Heart left ventricle (tissue), 16 donors: Measurements from ENCODE around the gene CCDC187. TPM values are rescaled to one million over a fixed set of nuclear protein-coding genes. Genes with fewer than 3 reads are reported as not detected.

ENCODE experiments used
- ATAC-seq, 4 donors: fragments of 200-7000 bp; cut with Tn5 transposase; one replicate each; pipeline ENCODE4 v1.9.1; 2020 to 2022; ENCODE audit warnings: moderate library complexity in 4 of 4, mild to moderate bottlenecking in 3 of 4, moderate number of reproducible peaks in 1 of 4
- DNase-seq, 5 donors: peaks; one replicate each; pipeline ENCODE4 v3.0.0-alpha.2; 2020
- H3K27ac ChIP-seq, 12 donors: fragments of 200-600 bp; sonication (generic) in 4 of 12; one replicate each; pipeline versions ENCODE4 v1.5.0 to v1.8.0; 2016 to 2022; ENCODE audit warnings: mild to moderate bottlenecking in 2 of 12
- H3K27me3 ChIP-seq, 9 donors: fragments of 200-600 bp; sonication (generic) in 2 of 9; one replicate each; pipeline versions ENCODE4 v1.5.1 to v1.8.0; 2016 to 2022; ENCODE audit warnings: mild to moderate bottlenecking in 3 of 9
- H3K36me3 ChIP-seq, 9 donors: fragments of 200-600 bp; sonication (generic) in 2 of 9; one replicate each; pipeline versions ENCODE4 v1.5.0 to v1.8.0; 2018 to 2022; ENCODE audit warnings: mild to moderate bottlenecking in 2 of 9
- H3K4me1 ChIP-seq, 12 donors: fragments of 200-600 bp; sonication (generic) in 4 of 12; one replicate each; pipeline versions ENCODE4 v1.5.0 to v1.8.0; 2016 to 2022; ENCODE audit warnings: mild to moderate bottlenecking in 3 of 12
- H3K4me3 ChIP-seq, 12 donors: fragments of 200-600 bp; sonication (generic) in 4 of 12; one replicate each; pipeline versions ENCODE4 v1.5.0 to v1.8.0; 2017 to 2022; ENCODE audit warnings: mild to moderate bottlenecking in 9 of 12, moderate library complexity in 4 of 12
- H3K9me3 ChIP-seq, 12 donors: fragments of 200-600 bp; sonication (generic) in 4 of 12; one replicate each; pipeline versions ENCODE4 v1.5.0 to v1.8.0; 2016 to 2022; ENCODE audit warnings: mild to moderate bottlenecking in 1 of 12
- CTCF ChIP-seq, 12 donors: fragments of 200-600 bp; sonication (generic) in 4 of 12; IDR thresholded peaks; one replicate each; pipeline versions ENCODE4 v1.5.0 to v1.8.0; 2018 to 2022; ENCODE audit warnings: antibody characterized with exemption in 12 of 12, mild to moderate bottlenecking in 5 of 12
- POLR2A ChIP-seq, 2 donors: fragments of 450-650 bp; IDR thresholded peaks; one replicate each; pipeline ENCODE4 v1.6.1; 2017; ENCODE audit warnings: antibody characterized with exemption in 2 of 2, mild to moderate bottlenecking in 2 of 2, moderate library complexity in 2 of 2
- WGBS, 4 donors: extraction: QIAGEN DNeasy Blood & Tissue Kit in 2 of 4; methylation state at CpG; one replicate each; pipeline versions ENCODE4 v1.1.5 to v1.1.7; 2013 to 2018; 5-methylcytosine and 5-hydroxymethylcytosine counted together
- intact Hi-C, 10 donors: fragments of 100-400 bp; cut with DNase I; formaldehyde crosslinking; loops; one replicate each; pipeline versions ENCODE4 v1.11.1 to v1.14.2; 2022
- polyA plus RNA-seq, 2 donors: library from polyadenylated mRNA; stranded (reverse); fragments of 200-250 nt; gene quantifications; one replicate each; pipeline ENCODE4 v1.2.3, GENCODE V29; 2013
- total RNA-seq, 9 donors: library from RNA; depleted of rRNA in 2 of 9; stranded (reverse); fragments of >200 nt in 2 of 9; fragmentation: NEBNext Ultra II Directional in 3 of 9; extraction: Animal tissue kit (Norgen Biotek cat#: 25700) in 3 of 9; gene quantifications; one replicate each; pipeline versions ENCODE4 v1.1.0 to v1.2.4, GENCODE V29; 2016 to 2023
- donor health status: ischemic (EF 13 %, LVEDD 7.1; RV severe dilation, severe dysfunction).
- donor health status: healthy with polysubstance abuse.
- donor health status: DM: no; HTN: yes; CAD: no.
- donor health status: DM: no; HTN: no; CAD: no.
- donor health status: ischemic (EF 25% LVEDD 6.9; RV normal size, moderate dysfunction).
- donor health status: ischemic (EF 25% LVEDD 5.7; RV mildly dilated, moderate dysfunction).
- donor health status: healthy.
- donor health status: DM: yes; HTN: yes; CAD: no.
- donor health status: ischemic (EF 35%, LVEDD 5.7; RV mildly dilated, moderate dysfunction).
- donor health status: nonischemic (EF 11% LVEDD 7.7; RV severe dilation, severe dysfunction).
- donor health status: DM: yes; HTN: yes; CAD: no.
- donor health status: PGD.
- donor health status: ischemic (EF 29% LVEDD 5.4; RV normal size, mild dysfunction).
- donor health status: nonischemic (EF 23%, LVEDD 6.1; RV moderate dilation, normal function).

Gene CCDC187
- total and polyA plus RNA-seq, 11 donors = 0.04 TPM; not detected in 10

- no peaks in the 10 kb centered on the region for H3K36me3 ChIP-seq
- H3K9me3 ChIP-seq = no peaks in the 10 kb centered on the region
- WGBS, 4 donors = 68 to 75% (median 69%) methylated on average over 19 to 28 of the region's 28 CpGs
- DNase-seq (peak in 1 of 5 donors; percentile 50), ATAC-seq (no peak)
- no peak overlapping the region for H3K4me3 ChIP-seq
- no peak overlapping the region for H3K27ac ChIP-seq
- peaks cover 0 to 5% (median 0%) of the 10 kb centered on the region in 9 donors for H3K27me3 ChIP-seq
- TF ChIP-seq CTCF (IDR thresholded peaks at IDR 0.05) = no peak
- no peak for TF ChIP-seq POLR2A (IDR thresholded peaks at IDR 0.05)
- intact Hi-C loops = no loop called here
- peaks cover 0 to 12% (median 0%) of the 10 kb centered on the region in 12 donors for H3K4me1 ChIP-seq
Observed at GRCh38 chr9:136255896-136256890, 47.7 kb downstream of the CCDC187 start.

- ATAC-seq (peak in 1 of 4 donors; percentile 45), DNase-seq (no peak)
- peaks cover 0 to 12% (median 0%) of the 10 kb centered on the region in 12 donors for H3K4me1 ChIP-seq
- TF ChIP-seq CTCF (IDR thresholded peaks at IDR 0.05) (no peak), POLR2A (IDR thresholded peaks at IDR 0.05) (no peak)
- no peaks in the 10 kb centered on the region for H3K36me3 ChIP-seq
- H3K27ac ChIP-seq = no peak overlapping the region
- peaks cover 0 to 5% (median 0%) of the 10 kb centered on the region in 9 donors for H3K27me3 ChIP-seq
- no peak overlapping the region for H3K4me3 ChIP-seq
- intact Hi-C loops = no loop called here
- H3K9me3 ChIP-seq = no peaks in the 10 kb centered on the region
- 66 to 82% (median 72%) methylated on average over 3 to 12 of the region's 12 CpGs for WGBS, 4 donors
Observed at GRCh38 chr9:136255166-136255538, 48.7 kb downstream of the CCDC187 start.

- DNase-seq (peak in 1 of 5 donors; percentile 48), ATAC-seq (peak in 3 of 4 donors; percentile 49 to 76 (median 57))
- Histone ChIP-seq H3K36me3 (no peaks in the 10 kb centered on the region), H3K27me3 (peaks cover 0 to 5% (median 0%) of the 10 kb centered on the region in 9 donors), H3K9me3 (no peaks in the 10 kb centered on the region), H3K4me3 (no peak overlapping the region), H3K4me1 (peaks cover 0 to 12% (median 0%) of the 10 kb centered on the region in 12 donors), H3K27ac (peak overlapping the region in 3 of 12 donors; percentile 2 to 22 (median 13))
- TF ChIP-seq CTCF (IDR thresholded peaks at IDR 0.05) = no peak
- no peak for TF ChIP-seq POLR2A (IDR thresholded peaks at IDR 0.05)
- intact Hi-C loops = no loop called here
- 34 to 75% (median 57%) methylated on average over 12 to 25 of the region's 25 CpGs for WGBS, 4 donors
Observed at GRCh38 chr9:136254381-136255165, 49.3 kb downstream of the CCDC187 start.
